MM.1S (cell line): ENCODE measurements around the gene WFDC12.

Experiments used
- EZH2phosphoT487 ChIP-seq: fragments of 300-600 bp; sonication (generic); IDR thresholded peaks from 2 replicates; pipeline ENCODE4 v1.6.1; 2018; ENCODE audit warnings: antibody characterized with exemption, low read length
- TF ChIP-seq, protein P1 (sequence below): fragments of 300-600 bp; sonication (generic); IDR thresholded peaks from 2 replicates; pipeline ENCODE4 v1.5.1; 2016; ENCODE audit warnings: antibody characterized with exemption, low read length, mixed read lengths

GRCh38 chr20:45091366-45091765 lies 32.9 kb downstream of the WFDC12 start:
- TF ChIP-seq, protein P1, sequence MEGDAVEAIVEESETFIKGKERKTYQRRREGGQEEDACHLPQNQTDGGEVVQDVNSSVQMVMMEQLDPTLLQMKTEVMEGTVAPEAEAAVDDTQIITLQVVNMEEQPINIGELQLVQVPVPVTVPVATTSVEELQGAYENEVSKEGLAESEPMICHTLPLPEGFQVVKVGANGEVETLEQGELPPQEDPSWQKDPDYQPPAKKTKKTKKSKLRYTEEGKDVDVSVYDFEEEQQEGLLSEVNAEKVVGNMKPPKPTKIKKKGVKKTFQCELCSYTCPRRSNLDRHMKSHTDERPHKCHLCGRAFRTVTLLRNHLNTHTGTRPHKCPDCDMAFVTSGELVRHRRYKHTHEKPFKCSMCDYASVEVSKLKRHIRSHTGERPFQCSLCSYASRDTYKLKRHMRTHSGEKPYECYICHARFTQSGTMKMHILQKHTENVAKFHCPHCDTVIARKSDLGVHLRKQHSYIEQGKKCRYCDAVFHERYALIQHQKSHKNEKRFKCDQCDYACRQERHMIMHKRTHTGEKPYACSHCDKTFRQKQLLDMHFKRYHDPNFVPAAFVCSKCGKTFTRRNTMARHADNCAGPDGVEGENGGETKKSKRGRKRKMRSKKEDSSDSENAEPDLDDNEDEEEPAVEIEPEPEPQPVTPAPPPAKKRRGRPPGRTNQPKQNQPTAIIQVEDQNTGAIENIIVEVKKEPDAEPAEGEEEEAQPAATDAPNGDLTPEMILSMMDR: no peak
- TF ChIP-seq EZH2phosphoT487: no peak
